ENCODE measurements around the gene GOPC.

DNA sequence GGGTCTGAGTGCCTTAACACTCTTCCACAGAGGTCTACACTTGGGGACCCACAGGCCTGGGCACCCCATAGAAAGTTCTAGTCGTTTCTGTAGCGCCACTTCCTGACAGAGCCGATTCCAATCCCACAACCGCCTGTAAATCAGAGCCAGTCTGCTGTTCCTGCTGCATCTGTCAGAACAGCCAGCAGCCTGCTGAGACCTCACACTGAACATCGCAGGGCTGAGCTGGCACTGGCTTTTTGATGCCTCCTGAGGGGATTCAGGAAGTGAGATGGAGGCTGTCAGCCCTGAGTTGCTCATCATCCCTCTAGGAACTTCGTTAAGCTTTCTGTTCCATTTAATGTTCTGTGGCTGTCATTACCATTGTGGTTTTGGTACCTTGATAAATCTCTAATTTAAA is 71.0 kb downstream of the GOPC start:
- TF ChIP-seq, protein P1, sequence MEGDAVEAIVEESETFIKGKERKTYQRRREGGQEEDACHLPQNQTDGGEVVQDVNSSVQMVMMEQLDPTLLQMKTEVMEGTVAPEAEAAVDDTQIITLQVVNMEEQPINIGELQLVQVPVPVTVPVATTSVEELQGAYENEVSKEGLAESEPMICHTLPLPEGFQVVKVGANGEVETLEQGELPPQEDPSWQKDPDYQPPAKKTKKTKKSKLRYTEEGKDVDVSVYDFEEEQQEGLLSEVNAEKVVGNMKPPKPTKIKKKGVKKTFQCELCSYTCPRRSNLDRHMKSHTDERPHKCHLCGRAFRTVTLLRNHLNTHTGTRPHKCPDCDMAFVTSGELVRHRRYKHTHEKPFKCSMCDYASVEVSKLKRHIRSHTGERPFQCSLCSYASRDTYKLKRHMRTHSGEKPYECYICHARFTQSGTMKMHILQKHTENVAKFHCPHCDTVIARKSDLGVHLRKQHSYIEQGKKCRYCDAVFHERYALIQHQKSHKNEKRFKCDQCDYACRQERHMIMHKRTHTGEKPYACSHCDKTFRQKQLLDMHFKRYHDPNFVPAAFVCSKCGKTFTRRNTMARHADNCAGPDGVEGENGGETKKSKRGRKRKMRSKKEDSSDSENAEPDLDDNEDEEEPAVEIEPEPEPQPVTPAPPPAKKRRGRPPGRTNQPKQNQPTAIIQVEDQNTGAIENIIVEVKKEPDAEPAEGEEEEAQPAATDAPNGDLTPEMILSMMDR (conservative IDR thresholded peaks at IDR 0.05), result no peak
- no peak for TF ChIP-seq EZH2 (IDR thresholded peaks at IDR 0.05; ENCODE audit: low read depth)

All from PC-9 (cell line).